Tibial nerve (tissue), 4 donors: ENCODE results near the gene SPATS2.

Source experiments
- CTCF ChIP-seq, 5 experiments: fragments of 200-600 bp in 3 of 5; fragments of 450-650 bp in 2 of 5; sonication (generic) in 3 of 5; IDR thresholded peaks; one replicate each; pipeline ENCODE4 v1.5.1; 2016 to 2019; ENCODE audit warnings: antibody characterized with exemption in 5 of 5, mild to moderate bottlenecking in 3 of 5, moderate library complexity in 2 of 5
- EP300 ChIP-seq, 2 donors: sonication (generic); formaldehyde crosslinking; IDR thresholded peaks; one replicate each; pipeline ENCODE4 v1.6.1; 2017; ENCODE audit warnings: antibody characterized with exemption in 2 of 2, mild to moderate bottlenecking in 1 of 2
- POLR2A ChIP-seq, 2 donors: fragments of 450-650 bp; IDR thresholded peaks; one replicate each; pipeline ENCODE4 v1.6.1; 2017; ENCODE audit warnings: antibody characterized with exemption in 2 of 2, mild to moderate bottlenecking in 2 of 2, moderate library complexity in 2 of 2

GRCh38 chr12:49524660-49525324, 157.5 kb downstream of the SPATS2 start:
- no peak for TF ChIP-seq EP300 (IDR thresholded peaks at IDR 0.05)
- no peak for TF ChIP-seq CTCF (IDR thresholded peaks at IDR 0.05)
- TF ChIP-seq POLR2A (IDR thresholded peaks at IDR 0.05) = no peak
